IPS-15b (cell line): Measurements from ENCODE around the gene NDUFB10.

Source experiments
- H3K27me3 ChIP-seq: one replicate; pipeline ENCODE4 v1.6.1; 2013; ENCODE audit warnings: low read length; ENCODE audit not compliant: control insufficient read depth, insufficient read depth
- H3K36me3 ChIP-seq: one replicate; pipeline ENCODE4 v1.6.1; 2013; ENCODE audit warnings: low read length; ENCODE audit not compliant: control insufficient read depth, insufficient read depth
- H3K4me1 ChIP-seq: one replicate; pipeline ENCODE4 v1.6.1; 2013; ENCODE audit warnings: mild to moderate bottlenecking, low read length; ENCODE audit not compliant: control insufficient read depth, insufficient read depth
- H3K4me3 ChIP-seq: one replicate; pipeline ENCODE4 v1.5.1; 2013; ENCODE audit warnings: low read depth, low read length
- H3K9ac ChIP-seq: one replicate; pipeline ENCODE4 v1.6.1; 2013; ENCODE audit warnings: low read depth, mild to moderate bottlenecking, low read length
- H3K9me3 ChIP-seq: one replicate; pipeline ENCODE4 v1.6.1; 2013; ENCODE audit warnings: mild to moderate bottlenecking, low read length; ENCODE audit not compliant: control insufficient read depth, insufficient read depth

The NDUFB10 gene

DNA sequence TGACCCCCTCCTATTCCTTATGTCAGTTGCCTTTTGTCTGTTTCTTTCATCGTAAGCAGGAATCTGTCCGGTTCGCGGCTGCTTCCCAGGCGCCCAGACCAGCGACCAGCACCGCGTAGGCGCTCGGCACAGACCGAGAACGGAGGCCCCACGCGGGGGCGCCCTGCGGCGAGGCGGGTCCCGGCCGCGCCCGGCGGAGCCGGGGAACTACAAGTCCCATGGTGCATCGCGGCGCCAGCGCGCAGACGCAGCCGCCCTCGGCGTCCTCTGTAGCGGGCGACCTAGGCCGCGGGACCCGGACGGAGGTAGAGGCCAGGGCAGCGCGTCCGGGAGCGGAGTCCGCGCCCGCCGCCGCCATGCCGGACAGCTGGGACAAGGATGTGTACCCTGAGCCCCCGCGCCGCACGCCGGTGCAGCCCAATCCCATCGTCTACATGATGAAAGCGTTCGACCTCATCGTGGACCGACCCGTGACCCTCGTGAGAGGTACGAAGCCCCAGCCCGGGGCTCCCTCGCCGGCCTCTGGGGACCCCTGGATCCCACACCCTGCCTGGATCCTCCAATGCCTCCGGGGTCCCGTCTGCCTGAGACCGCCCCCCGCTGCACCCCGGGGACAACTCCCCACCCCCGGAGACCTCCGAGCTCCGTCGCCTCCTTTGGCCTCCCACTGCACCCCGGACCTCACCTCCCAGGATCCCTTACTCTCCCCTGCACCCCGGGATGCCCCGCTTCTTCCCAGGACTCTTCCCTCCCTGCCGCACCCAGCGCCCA lies at the start of gene NDUFB10:
NDUFB10 (plus strand) TSS at position 270 of the 771 bp plus-strand sequence; CDS start at position 357, 87 bp downstream.
- H3K4me3 ChIP-seq = peak within 1 kb of the TSS; percentile 93

DNA sequence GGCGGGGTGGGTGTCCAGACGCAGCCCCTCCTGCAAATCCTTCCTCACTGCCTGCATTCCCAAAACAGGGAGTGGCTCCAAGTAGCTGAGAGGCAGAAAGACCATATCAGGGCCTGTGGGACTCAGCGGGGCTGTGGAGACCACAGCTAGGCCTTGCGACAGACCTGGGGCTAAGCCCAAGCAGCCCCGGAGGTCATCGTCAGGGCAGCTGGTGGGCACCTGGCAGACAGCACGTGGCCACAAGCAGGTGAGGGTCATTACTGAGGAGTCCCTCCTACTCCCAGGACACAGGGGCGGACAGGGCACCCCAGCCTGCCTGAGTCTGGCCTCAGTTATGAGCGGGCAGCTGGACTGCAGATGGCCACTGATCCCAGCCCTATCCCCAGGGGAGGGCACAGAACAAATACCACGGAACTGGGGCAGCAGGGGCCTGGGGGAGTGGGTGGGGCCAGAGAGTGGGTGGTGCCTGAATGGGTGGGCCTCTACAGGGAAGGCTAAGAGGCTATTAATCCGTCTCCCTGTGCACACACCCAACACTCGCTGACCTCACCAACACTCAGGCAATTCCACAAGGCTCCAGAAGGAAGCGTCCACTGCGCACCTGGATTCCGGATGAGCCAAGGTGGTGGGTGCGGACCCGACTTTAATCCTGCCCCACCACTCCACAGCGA lies 49.6 kb upstream of the NDUFB10 start:
- H3K4me1 ChIP-seq = no peaks in the 10 kb centered on the region
- H3K27me3 ChIP-seq = peaks cover 3% of the 10 kb centered on the region

More for the DNA sequence above, at the start of gene NDUFB10:
- no peaks in the 10 kb centered on the region for H3K27me3 ChIP-seq
- H3K36me3 ChIP-seq = peaks cover 27% of the 10 kb centered on the region
- peak within 1 kb of the TSS; percentile 88 for H3K9ac ChIP-seq
- H3K4me1 ChIP-seq = peaks cover 4% of the 10 kb centered on the region
- H3K9me3 ChIP-seq = no peaks in the 10 kb centered on the region

DNA sequence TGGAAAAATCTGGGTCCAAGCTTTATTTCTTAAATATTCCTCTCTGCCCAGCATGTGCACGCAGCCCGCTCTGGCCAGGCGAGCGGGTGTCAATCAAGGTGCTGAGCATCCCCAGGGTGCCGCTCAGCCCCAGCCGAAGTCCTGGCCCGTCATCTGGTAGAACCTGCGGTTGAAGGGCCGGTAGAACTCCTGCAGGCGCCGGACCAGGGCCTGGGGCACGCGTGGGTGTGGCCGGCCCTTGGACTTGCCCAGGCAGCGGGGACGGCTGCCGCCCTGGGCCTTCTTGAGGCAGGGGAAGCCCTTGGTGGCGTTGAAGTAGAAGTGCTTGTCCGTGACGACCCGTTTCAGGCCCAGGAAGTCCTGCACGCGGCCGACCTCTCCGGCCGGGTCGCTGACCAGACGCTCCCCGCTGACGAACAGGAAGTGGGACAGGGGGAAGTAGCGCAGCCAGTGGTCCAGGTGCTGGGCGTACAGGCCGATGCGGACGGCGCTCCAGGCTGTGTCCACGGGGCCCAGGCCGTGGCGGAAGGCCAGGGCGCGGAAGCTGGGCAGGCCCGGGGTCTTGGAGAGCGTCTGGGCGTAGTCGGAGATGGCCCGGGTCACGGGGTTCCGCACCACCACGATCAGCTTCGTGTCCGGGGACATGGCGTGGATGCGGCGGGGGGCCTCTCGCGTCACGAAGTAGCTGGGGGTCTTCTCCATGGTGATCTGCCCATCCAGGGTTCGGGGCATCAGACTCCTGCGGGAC lies 47.7 kb upstream of the NDUFB10 start:
- Histone ChIP-seq H3K4me1 (no peaks in the 10 kb centered on the region), H3K27me3 (peaks cover 16% of the 10 kb centered on the region), H3K36me3 (no peaks in the 10 kb centered on the region), H3K9me3 (no peaks in the 10 kb centered on the region), H3K4me3 (no peak overlapping the region), H3K9ac (no peak overlapping the region)

More for the DNA sequence above, 49.6 kb upstream of the NDUFB10 start:
- Histone ChIP-seq H3K9me3 (no peaks in the 10 kb centered on the region), H3K36me3 (no peaks in the 10 kb centered on the region), H3K4me3 (no peak overlapping the region), H3K9ac (no peak overlapping the region)

DNA sequence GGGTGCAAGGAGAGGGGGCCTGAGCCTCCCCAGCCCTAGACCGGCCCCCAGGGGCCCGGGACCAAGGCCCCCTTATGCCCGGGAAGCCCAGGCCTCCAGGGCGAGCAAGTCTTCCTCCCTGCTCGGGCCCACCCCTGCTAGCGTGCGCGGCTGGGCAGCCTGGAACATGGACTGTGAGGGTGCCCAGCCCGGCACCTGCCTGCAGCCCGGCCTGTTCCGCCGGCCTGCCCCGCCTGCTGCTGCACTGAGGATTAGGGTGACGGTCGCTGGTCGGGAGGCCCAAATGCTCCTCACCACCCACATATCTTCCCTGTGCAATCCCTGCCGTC lies 47.2 kb upstream of the NDUFB10 start:
- no peak overlapping the region for H3K9ac ChIP-seq
- H3K4me1 ChIP-seq = peaks cover 3% of the 10 kb centered on the region
- H3K27me3 ChIP-seq = peaks cover 21% of the 10 kb centered on the region
- no peaks in the 10 kb centered on the region for H3K9me3 ChIP-seq
- no peaks in the 10 kb centered on the region for H3K36me3 ChIP-seq
- H3K4me3 ChIP-seq = no peak overlapping the region

DNA sequence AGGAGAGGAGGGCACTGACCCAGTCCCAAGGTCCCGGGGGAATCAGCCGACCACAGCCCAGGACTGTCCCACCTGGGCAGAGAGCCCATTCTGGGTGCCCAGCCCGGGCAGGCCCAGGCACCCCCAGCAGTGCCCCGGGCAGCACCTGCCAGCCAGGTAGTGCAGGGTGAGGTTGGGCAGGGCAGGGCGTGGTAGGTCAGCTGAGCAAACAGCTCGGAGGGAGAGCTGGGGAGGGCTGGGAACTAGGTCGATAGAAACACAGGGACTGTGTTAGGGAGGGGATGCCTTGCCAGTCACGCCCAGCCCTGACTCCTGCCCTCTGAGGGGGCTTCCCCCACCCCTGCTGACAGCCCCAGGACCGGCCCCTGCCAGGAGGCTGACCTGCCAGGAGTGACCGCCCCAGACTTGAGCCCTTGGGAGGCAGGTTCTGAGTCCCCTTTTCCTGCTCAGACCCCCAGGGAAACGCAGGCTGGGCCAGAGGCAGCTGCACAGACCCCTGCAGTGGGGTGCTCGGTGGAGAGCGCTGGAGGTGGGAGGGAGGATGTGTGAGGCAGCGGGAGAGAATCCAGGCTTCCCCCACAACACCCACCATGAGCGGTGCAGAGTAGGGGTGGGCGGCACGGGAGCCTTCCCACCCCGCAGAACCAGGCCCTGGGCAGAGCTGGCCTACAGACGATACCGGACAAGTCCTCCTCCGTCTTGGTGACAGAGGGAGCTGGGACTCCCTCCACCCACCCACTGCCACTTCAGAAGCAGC lies 45.8 kb upstream of the NDUFB10 start:
- peaks cover 3% of the 10 kb centered on the region for H3K4me1 ChIP-seq
- no peak overlapping the region for H3K4me3 ChIP-seq
- H3K36me3 ChIP-seq = no peaks in the 10 kb centered on the region
- no peaks in the 10 kb centered on the region for H3K9me3 ChIP-seq
- no peak overlapping the region for H3K9ac ChIP-seq
- H3K27me3 ChIP-seq = peaks cover 28% of the 10 kb centered on the region

DNA sequence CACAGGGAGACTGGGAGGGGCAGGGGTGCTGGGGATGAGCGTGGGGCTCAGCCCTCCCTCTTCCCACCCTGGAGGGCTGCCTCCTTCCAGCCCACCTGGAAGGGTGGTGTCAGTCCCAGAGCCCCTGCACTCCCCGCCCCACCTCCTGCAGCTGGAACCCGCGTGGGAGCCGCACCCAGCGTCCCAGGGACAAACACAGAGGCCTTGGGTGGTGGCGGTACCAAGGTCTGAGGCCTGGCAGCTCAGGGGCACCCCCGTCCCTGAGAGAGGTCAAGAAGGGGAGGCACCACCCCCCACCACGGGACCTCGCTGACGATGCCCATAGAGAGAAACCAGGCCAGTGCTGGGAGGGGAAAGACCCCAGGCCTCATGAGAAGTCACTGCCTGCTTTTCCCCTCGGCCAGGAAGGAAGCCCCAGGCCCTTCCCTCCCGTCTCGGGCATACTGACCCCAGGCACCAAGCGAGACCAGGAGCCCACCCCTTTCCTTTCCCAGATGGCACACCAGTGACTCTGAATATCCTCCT lies 45.2 kb upstream of the NDUFB10 start:
- Histone ChIP-seq H3K9me3 (no peaks in the 10 kb centered on the region), H3K36me3 (no peaks in the 10 kb centered on the region), H3K9ac (no peak overlapping the region), H3K4me1 (peaks cover 3% of the 10 kb centered on the region), H3K4me3 (no peak overlapping the region), H3K27me3 (peaks cover 34% of the 10 kb centered on the region)

DNA sequence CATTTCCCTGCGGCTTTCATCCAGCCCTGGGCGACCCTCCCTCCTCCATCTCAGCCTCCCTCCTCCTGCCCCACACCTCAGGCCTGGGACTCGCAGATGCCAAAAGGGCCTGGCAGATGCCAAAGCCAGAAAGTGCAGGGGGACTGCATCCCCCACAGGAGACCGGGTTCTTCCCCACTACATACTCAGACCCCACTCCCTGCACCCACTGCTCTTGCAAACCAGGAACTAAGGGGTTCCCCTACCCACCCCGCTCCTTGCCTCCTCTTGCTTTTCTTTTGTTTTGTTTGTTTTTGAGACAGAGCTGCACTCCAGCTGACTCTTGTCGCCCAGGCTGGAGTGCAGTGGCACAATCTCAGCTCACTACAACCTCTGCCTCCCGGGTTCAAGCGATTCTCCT lies 44.4 kb upstream of the NDUFB10 start:
- Histone ChIP-seq H3K36me3 (no peaks in the 10 kb centered on the region), H3K4me3 (no peak overlapping the region), H3K4me1 (peaks cover 3% of the 10 kb centered on the region), H3K27me3 (peaks cover 43% of the 10 kb centered on the region), H3K9me3 (no peaks in the 10 kb centered on the region), H3K9ac (no peak overlapping the region)

DNA sequence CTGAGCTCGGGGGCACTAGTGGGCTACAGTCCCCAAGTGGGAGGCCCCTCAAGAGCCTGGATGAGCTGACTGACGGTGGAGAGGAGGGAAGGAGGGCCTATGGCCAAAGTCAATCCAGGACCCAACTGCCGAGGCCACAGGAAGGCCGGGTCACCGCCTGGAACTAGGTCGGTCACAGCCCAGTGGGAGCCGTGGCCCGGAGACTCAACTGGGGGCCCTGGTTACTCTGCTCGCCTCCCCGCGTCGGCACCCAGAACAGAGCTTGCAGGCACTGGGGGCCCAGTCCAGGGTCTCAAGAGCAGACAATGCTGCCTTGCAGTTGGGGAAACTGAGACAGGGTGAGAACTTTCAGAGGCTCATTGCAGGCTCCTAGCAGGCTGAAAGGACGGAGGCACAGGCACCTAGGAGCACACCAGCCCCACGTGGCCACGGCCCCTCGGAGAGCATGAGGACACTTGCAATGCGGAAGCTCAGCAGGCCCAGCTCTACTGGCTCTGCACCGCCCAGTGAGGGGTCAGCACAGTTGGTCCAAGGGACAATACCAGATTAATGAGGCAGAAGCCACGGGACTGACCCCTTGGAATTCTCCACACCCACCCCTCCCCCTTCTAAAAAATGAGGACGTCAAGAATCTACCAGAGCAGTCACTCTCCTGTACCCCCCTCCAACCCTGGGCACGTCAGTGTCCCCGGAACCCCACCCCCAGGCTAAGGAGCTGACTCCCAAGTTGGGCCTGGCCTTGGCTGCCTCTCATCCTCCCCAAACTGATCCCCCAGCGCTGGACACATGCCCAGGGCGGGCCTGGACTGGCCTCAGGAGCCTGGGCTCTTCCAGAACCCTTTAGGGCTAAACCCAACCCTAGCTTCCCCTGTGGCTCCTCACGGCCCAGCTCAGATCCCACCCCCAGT lies 43.4 kb upstream of the NDUFB10 start:
- no peak overlapping the region for H3K9ac ChIP-seq
- H3K27me3 ChIP-seq = peaks cover 53% of the 10 kb centered on the region
- H3K4me1 ChIP-seq = peaks cover 5% of the 10 kb centered on the region
- H3K36me3 ChIP-seq = no peaks in the 10 kb centered on the region
- H3K4me3 ChIP-seq = no peak overlapping the region
- H3K9me3 ChIP-seq = no peaks in the 10 kb centered on the region

DNA sequence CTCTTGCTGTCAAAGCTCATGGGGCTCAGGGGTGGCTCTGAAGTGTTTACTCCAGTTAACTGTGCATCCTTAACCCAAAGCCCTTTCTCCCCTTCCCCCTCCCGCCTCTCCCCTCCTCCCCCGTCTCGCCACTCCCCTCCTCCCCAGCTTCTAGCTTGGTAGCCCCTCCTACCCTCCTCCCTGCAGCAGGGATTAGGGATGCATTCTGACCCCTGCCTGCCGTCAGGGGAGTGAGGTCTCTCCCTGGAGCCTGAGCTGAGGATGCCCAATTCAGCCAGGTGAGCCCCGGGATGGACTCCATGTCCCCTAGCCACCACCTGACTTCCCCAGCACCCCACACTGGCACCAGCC lies 42.7 kb upstream of the NDUFB10 start:
- H3K27me3 ChIP-seq = peaks cover 59% of the 10 kb centered on the region
- H3K9me3 ChIP-seq = no peaks in the 10 kb centered on the region
- H3K36me3 ChIP-seq = no peaks in the 10 kb centered on the region
- H3K4me1 ChIP-seq = peaks cover 8% of the 10 kb centered on the region
- H3K9ac ChIP-seq = no peak overlapping the region
- peak overlapping the region; percentile 46 for H3K4me3 ChIP-seq

DNA sequence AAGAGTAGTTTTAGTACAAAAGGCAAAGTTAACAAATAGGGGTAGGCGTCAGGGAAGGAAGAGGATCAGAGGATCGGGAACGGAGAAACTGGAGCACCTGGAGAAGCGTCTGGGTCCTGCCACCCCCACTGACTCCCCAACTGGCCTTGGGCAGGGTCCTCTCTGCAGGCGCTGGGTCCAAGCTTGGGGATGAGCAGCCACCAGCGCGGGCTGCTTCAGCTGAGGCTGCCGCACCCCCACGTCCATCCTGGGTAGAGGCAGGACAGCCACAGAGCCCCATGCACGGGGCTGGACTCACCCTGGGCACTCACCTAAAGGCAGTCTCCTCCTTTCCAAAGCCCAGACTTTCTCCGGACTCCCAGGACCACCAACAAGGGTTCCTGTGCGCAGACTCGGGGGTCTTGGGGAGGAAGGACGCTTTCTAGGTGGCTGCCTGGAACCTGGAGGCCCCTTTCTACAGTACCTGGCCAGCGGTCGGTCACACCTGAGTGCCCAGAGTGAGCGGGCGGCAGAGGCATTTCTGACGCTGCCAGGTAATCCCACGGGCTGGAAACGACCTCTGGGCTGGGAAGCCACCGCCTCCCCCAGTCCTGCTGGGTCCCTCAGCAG lies 42.2 kb upstream of the NDUFB10 start:
- H3K4me1 ChIP-seq = peaks cover 8% of the 10 kb centered on the region
- no peaks in the 10 kb centered on the region for H3K9me3 ChIP-seq
- H3K9ac ChIP-seq = no peak overlapping the region
- peaks cover 59% of the 10 kb centered on the region for H3K27me3 ChIP-seq
- peak overlapping the region; percentile 46 for H3K4me3 ChIP-seq
- H3K36me3 ChIP-seq = no peaks in the 10 kb centered on the region
